ENCODE measurements around the gene RBM10.

Gene RBM10

GRCh38 chrX:47178337-47178736 is 33.3 kb downstream of the RBM10 start:
- no peak for DNase-seq

GRCh38 chrX:47179221-47179927 is 34.4 kb downstream of the RBM10 start:
- DNase-seq: no peak

- DNase-seq: no peak
Observed at GRCh38 chrX:47179928-47180255, 34.9 kb downstream of the RBM10 start.

- DNase-seq: no peak
Observed at GRCh38 chrX:47180346-47180745, 35.3 kb downstream of the RBM10 start.

- DNase-seq: no peak
Observed at GRCh38 chrX:47181301-47181700, 36.3 kb downstream of the RBM10 start.

GRCh38 chrX:47182106-47182700 is 37.2 kb downstream of the RBM10 start:
- no peak for DNase-seq

GRCh38 chrX:47184486-47184885 is 39.5 kb downstream of the RBM10 start:
- no peak for DNase-seq

GRCh38 chrX:47185241-47185640 is 40.2 kb downstream of the RBM10 start:
- DNase-seq: no peak

- no peak for DNase-seq
Observed at GRCh38 chrX:47186096-47186740, 41.2 kb downstream of the RBM10 start.

GRCh38 chrX:47187106-47187677 is 42.2 kb downstream of the RBM10 start:
- no peak for DNase-seq

- no peak for DNase-seq
Observed at GRCh38 chrX:47189906-47190305, 44.9 kb downstream of the RBM10 start.

- peak; percentile 93 for DNase-seq
Observed at GRCh38 chrX:47190445-47191269, 45.6 kb downstream of the RBM10 start.

- no peak for DNase-seq
Observed at GRCh38 chrX:47191331-47191730, 46.3 kb downstream of the RBM10 start.

- DNase-seq: no peak
Observed at GRCh38 chrX:47191806-47192401, 46.9 kb downstream of the RBM10 start.

- DNase-seq: peak; percentile 93
Observed at GRCh38 chrX:47193475-47194193, 48.6 kb downstream of the RBM10 start, which contains the start of gene UBA1. TSS of gene UBA1 (plus strand) at chrX:47193829. CDS start at chrX:47198803, 4,974 bp downstream.

- DNase-seq: no peak
Observed at GRCh38 chrX:47194194-47194787, 49.3 kb downstream of the RBM10 start.

- no peak for DNase-seq
Observed at GRCh38 chrX:47196098-47196497, 51.1 kb downstream of the RBM10 start.

- DNase-seq: no peak
Observed at GRCh38 chrX:47197526-47197925, 52.5 kb downstream of the RBM10 start.

- DNase-seq: peak; percentile 19
Observed at GRCh38 chrX:47198026-47198686, 53.1 kb downstream of the RBM10 start.

GRCh38 chrX:47198687-47199080 is 53.7 kb downstream of the RBM10 start:
- DNase-seq: no peak

GRCh38 chrX:47199286-47199685 is 54.3 kb downstream of the RBM10 start:
- DNase-seq: no peak
